BLaER1 treated with 17β-estradiol and CSF1 and Interleukin-3, amounts not matched to agents 10 nM and 100 nM (cell line): ENCODE data around the gene ZFYVE9.
A peak's percentile ranks its signal among the peaks of the same experiment; 100 is the strongest.

Experiments used
- H3K27ac ChIP-seq, 11 experiments: shearing (Covaris generic); formaldehyde crosslinking; 2 replicates each; pipeline ENCODE4 v1.8.1; 2022
- H3K27me3 ChIP-seq, 11 experiments: shearing (Covaris generic); formaldehyde crosslinking; 2 replicates each; pipeline ENCODE4 v1.8.1; 2022
- H3K36me3 ChIP-seq, 11 experiments: shearing (Covaris generic); formaldehyde crosslinking; 2 replicates each; pipeline ENCODE4 v1.8.1; 2022
- H3K4me1 ChIP-seq, 10 experiments: shearing (Covaris generic); formaldehyde crosslinking; 2 replicates each; pipeline ENCODE4 v1.8.1; 2022
- H3K4me2 ChIP-seq, 11 experiments: shearing (Covaris generic); formaldehyde crosslinking; 2 replicates each; pipeline ENCODE4 v1.8.1; 2022
- H3K4me3 ChIP-seq, 10 experiments: shearing (Covaris generic); formaldehyde crosslinking; 2 replicates each; pipeline ENCODE4 v1.8.1; 2022
- H3K9ac ChIP-seq, 11 experiments: shearing (Covaris generic); formaldehyde crosslinking; 2 replicates each; pipeline ENCODE4 v1.8.1; 2022
- H3K9me3 ChIP-seq, 11 experiments: shearing (Covaris generic); formaldehyde crosslinking; replicated peaks in 1 of 11; 2 replicates each; pipeline ENCODE4 v1.8.1; 2022
- H4K20me1 ChIP-seq, 11 experiments: shearing (Covaris generic); formaldehyde crosslinking; 2 replicates each; pipeline ENCODE4 v1.8.1; 2022
- Cebpa-rat ChIP-seq, 11 experiments: shearing (Covaris generic); IDR thresholded peaks; 2 replicates each; pipeline ENCODE4 v1.8.1; 2022

The ZFYVE9 gene

GRCh38 chr1:52334906-52335528, 193.1 kb downstream of the ZFYVE9 start:
- Histone ChIP-seq H3K36me3 (peaks cover 14 to 60% (median 41%) of the 10 kb centered on the region in 11 experiments; a peak in 21 of 22 replicates), H3K4me3 (no peak overlapping the region), H3K27me3 (no peaks in the 10 kb centered on the region), H3K9ac (no peak overlapping the region), H3K4me2 (no peak overlapping the region), H4K20me1 (no peaks in the 10 kb centered on the region), H3K4me1 (peaks cover 0 to 5% (median 0%) of the 10 kb centered on the region in 10 experiments; a peak in 6 of 20 replicates), H3K9me3 (no peaks in the 10 kb centered on the region), H3K27ac (no peak overlapping the region)
- no peak for TF ChIP-seq Cebpa-rat (IDR thresholded peaks at IDR 0.05)

- no peak for TF ChIP-seq Cebpa-rat (IDR thresholded peaks at IDR 0.05)
Observed at GRCh38 chr1:52337439-52337838, 195.6 kb downstream of the ZFYVE9 start.

GRCh38 chr1:52341655-52342260, 199.9 kb downstream of the ZFYVE9 start:
- peaks cover 0 to 3% (median 0%) of the 10 kb centered on the region in 10 experiments; a peak in 1 of 20 replicates for H3K4me1 ChIP-seq
- no peak overlapping the region for H3K4me2 ChIP-seq
- H3K4me3 ChIP-seq: no peak overlapping the region
- H3K27ac ChIP-seq: no peak overlapping the region
- H4K20me1 ChIP-seq: no peaks in the 10 kb centered on the region
- H3K36me3 ChIP-seq: peaks cover 11 to 76% (median 46%) of the 10 kb centered on the region in 11 experiments; a peak in 19 of 22 replicates
- H3K9me3 ChIP-seq: no peaks in the 10 kb centered on the region
- TF ChIP-seq Cebpa-rat (IDR thresholded peaks at IDR 0.05): no peak
- no peaks in the 10 kb centered on the region for H3K27me3 ChIP-seq
- no peak overlapping the region for H3K9ac ChIP-seq

More at GRCh38 chr1:52337439-52337838, 195.6 kb downstream of the ZFYVE9 start:
- no peaks in the 10 kb centered on the region for H4K20me1 ChIP-seq
- H3K4me3 ChIP-seq: no peak overlapping the region
- no peaks in the 10 kb centered on the region for H3K4me1 ChIP-seq
- peaks cover 20 to 73% (median 48%) of the 10 kb centered on the region in 11 experiments; a peak in 21 of 22 replicates for H3K36me3 ChIP-seq
- H3K9me3 ChIP-seq: no peaks in the 10 kb centered on the region
- H3K27me3 ChIP-seq: no peaks in the 10 kb centered on the region
- H3K9ac ChIP-seq: no peak overlapping the region
- no peak overlapping the region for H3K27ac ChIP-seq
- no peak overlapping the region for H3K4me2 ChIP-seq

- no peak overlapping the region for H3K27ac ChIP-seq
- TF ChIP-seq Cebpa-rat (IDR thresholded peaks at IDR 0.05): no peak
- H4K20me1 ChIP-seq: peaks cover 0 to 5% (median 0%) of the 10 kb centered on the region in 11 experiments; a peak in 3 of 22 replicates
- no peak overlapping the region for H3K9ac ChIP-seq
- peaks cover 9 to 72% (median 34%) of the 10 kb centered on the region in 11 experiments; a peak in 18 of 22 replicates for H3K36me3 ChIP-seq
- H3K27me3 ChIP-seq: no peaks in the 10 kb centered on the region
- no peak overlapping the region for H3K4me3 ChIP-seq
- H3K4me1 ChIP-seq: peaks cover 0 to 4% (median under 1%) of the 10 kb centered on the region in 10 experiments; a peak in 7 of 20 replicates
- no peak overlapping the region for H3K4me2 ChIP-seq
- no peaks in the 10 kb centered on the region for H3K9me3 ChIP-seq
Observed at GRCh38 chr1:52343979-52344378, 202.1 kb downstream of the ZFYVE9 start.

GRCh38 chr1:52345252-52345651, 203.4 kb downstream of the ZFYVE9 start:
- Histone ChIP-seq H3K9me3 (no peaks in the 10 kb centered on the region), H3K4me2 (no peak overlapping the region), H4K20me1 (peaks cover 0 to 8% (median 0%) of the 10 kb centered on the region in 11 experiments; a peak in 4 of 22 replicates), H3K4me3 (no peak overlapping the region), H3K9ac (no peak overlapping the region), H3K27me3 (no peaks in the 10 kb centered on the region), H3K36me3 (peaks cover 6 to 67% (median 24%) of the 10 kb centered on the region in 11 experiments; a peak in 19 of 22 replicates), H3K4me1 (peaks cover 0 to 8% (median 2%) of the 10 kb centered on the region in 10 experiments; a peak in 7 of 20 replicates), H3K27ac (no peak overlapping the region)
- no peak for TF ChIP-seq Cebpa-rat (IDR thresholded peaks at IDR 0.05)

GRCh38 chr1:52346653-52347052, 204.8 kb downstream of the ZFYVE9 start:
- H3K4me2 ChIP-seq: no peak overlapping the region
- no peak for TF ChIP-seq Cebpa-rat (IDR thresholded peaks at IDR 0.05)
- no peak overlapping the region for H3K9ac ChIP-seq
- H4K20me1 ChIP-seq: peaks cover 0 to 15% (median 0%) of the 10 kb centered on the region in 11 experiments; a peak in 6 of 22 replicates
- H3K27ac ChIP-seq: no peak overlapping the region
- peaks cover 16 to 68% (median 37%) of the 10 kb centered on the region in 11 experiments for H3K36me3 ChIP-seq
- H3K4me3 ChIP-seq: no peak overlapping the region
- no peaks in the 10 kb centered on the region for H3K9me3 ChIP-seq
- H3K4me1 ChIP-seq: peaks cover 0 to 8% (median 2%) of the 10 kb centered on the region in 10 experiments; a peak in 7 of 20 replicates
- no peaks in the 10 kb centered on the region for H3K27me3 ChIP-seq

GRCh38 chr1:52348704-52349300, 206.9 kb downstream of the ZFYVE9 start:
- Histone ChIP-seq H3K4me2 (no peak overlapping the region), H3K27ac (no peak overlapping the region), H3K4me3 (no peak overlapping the region), H3K4me1 (peaks cover 0 to 8% (median 2%) of the 10 kb centered on the region in 10 experiments; a peak in 7 of 20 replicates), H3K27me3 (no peaks in the 10 kb centered on the region), H4K20me1 (peaks cover 0 to 30% (median 3%) of the 10 kb centered on the region in 11 experiments; a peak in 9 of 22 replicates), H3K9ac (peak overlapping the region in 1 of 11 experiments; percentile 24; a peak in 1 of 22 replicates), H3K9me3 (no peaks in the 10 kb centered on the region), H3K36me3 (peaks cover 37 to 81% (median 54%) of the 10 kb centered on the region in 11 experiments)
- TF ChIP-seq Cebpa-rat (IDR thresholded peaks at IDR 0.05): no peak

GRCh38 chr1:52352690-52353089, 210.8 kb downstream of the ZFYVE9 start:
- peaks cover 72 to 87% (median 78%) of the 10 kb centered on the region in 11 experiments for H3K36me3 ChIP-seq
- peaks cover 0 to 8% (median 0%) of the 10 kb centered on the region in 10 experiments; a peak in 6 of 20 replicates for H3K4me1 ChIP-seq
- H3K27me3 ChIP-seq: no peaks in the 10 kb centered on the region
- H3K4me3 ChIP-seq: no peak overlapping the region
- H3K9ac ChIP-seq: no peak overlapping the region
- peaks cover 0 to 69% (median 15%) of the 10 kb centered on the region in 11 experiments; a peak in 12 of 22 replicates for H4K20me1 ChIP-seq
- no peak overlapping the region for H3K27ac ChIP-seq
- no peak for TF ChIP-seq Cebpa-rat (IDR thresholded peaks at IDR 0.05)
- H3K4me2 ChIP-seq: no peak overlapping the region
- H3K9me3 ChIP-seq: no peaks in the 10 kb centered on the region

GRCh38 chr1:52355436-52355835, 213.5 kb downstream of the ZFYVE9 start:
- no peaks in the 10 kb centered on the region for H3K4me1 ChIP-seq
- TF ChIP-seq Cebpa-rat (IDR thresholded peaks at IDR 0.05): no peak
- peaks cover 97 to 100% (median 100%) of the 10 kb centered on the region in 11 experiments for H3K36me3 ChIP-seq
- no peak overlapping the region for H3K9ac ChIP-seq
- no peaks in the 10 kb centered on the region for H3K9me3 ChIP-seq
- H4K20me1 ChIP-seq: peaks cover 0 to 91% (median 35%) of the 10 kb centered on the region in 11 experiments; a peak in 14 of 22 replicates
- H3K27me3 ChIP-seq: no peaks in the 10 kb centered on the region
- no peak overlapping the region for H3K27ac ChIP-seq
- no peak overlapping the region for H3K4me2 ChIP-seq
- H3K4me3 ChIP-seq: no peak overlapping the region
